ENCODE measurements around the gene OSBPL10. TPM values are rescaled to one million over a fixed set of nuclear protein-coding genes. Genes with fewer than 3 reads are reported as not detected.

OSBPL10 gene
- total RNA-seq, 1 experiment from 2014 or later, result 4.8 TPM

- no peak for DNase-seq (ENCODE audit: low read depth)
These were observed 54.5 kb downstream of the OSBPL10 start for GRCh38 chr3:31926543-31926942.

GRCh38 chr3:31925271-31925630 is 55.8 kb downstream of the OSBPL10 start:
- no peak for DNase-seq (ENCODE audit: low read depth)

- DNase-seq (ENCODE audit: low read depth), result no peak
These were observed 56.3 kb downstream of the OSBPL10 start for GRCh38 chr3:31924610-31925270.

- no peak for DNase-seq (ENCODE audit: low read depth)
These were observed 58.1 kb downstream of the OSBPL10 start for GRCh38 chr3:31922962-31923361.

- DNase-seq (ENCODE audit: low read depth), result no peak
These were observed 59.2 kb downstream of the OSBPL10 start for GRCh38 chr3:31921837-31922236.

- DNase-seq (ENCODE audit: low read depth), result no peak
These were observed 60.8 kb downstream of the OSBPL10 start for GRCh38 chr3:31920310-31920709.

- DNase-seq (ENCODE audit: low read depth), result no peak
These were observed 61.5 kb downstream of the OSBPL10 start for GRCh38 chr3:31919528-31919927.

GRCh38 chr3:31918179-31919150 is 62.6 kb downstream of the OSBPL10 start:
- no peak for DNase-seq (ENCODE audit: low read depth)

- no peak for DNase-seq (ENCODE audit: low read depth)
These were observed 63.6 kb downstream of the OSBPL10 start for GRCh38 chr3:31917303-31918005.

GRCh38 chr3:31911643-31912042 is 69.4 kb downstream of the OSBPL10 start:
- DNase-seq (ENCODE audit: low read depth), result no peak

- no peak for DNase-seq (ENCODE audit: low read depth)
These were observed 69.9 kb downstream of the OSBPL10 start for GRCh38 chr3:31911124-31911523.

GRCh38 chr3:31909455-31909854 is 71.6 kb downstream of the OSBPL10 start:
- no peak for DNase-seq (ENCODE audit: low read depth)

- no peak for DNase-seq (ENCODE audit: low read depth)
These were observed 72.5 kb downstream of the OSBPL10 start for GRCh38 chr3:31908391-31909097.

- no peak for DNase-seq (ENCODE audit: low read depth)
These were observed 74.9 kb downstream of the OSBPL10 start for GRCh38 chr3:31906182-31906581.

- peak; percentile 6 for DNase-seq (ENCODE audit: low read depth)
These were observed 77.2 kb downstream of the OSBPL10 start for GRCh38 chr3:31903686-31904431.

- no peak for DNase-seq (ENCODE audit: low read depth)
These were observed 80.5 kb downstream of the OSBPL10 start for GRCh38 chr3:31900583-31900982.

- no peak for DNase-seq (ENCODE audit: low read depth)
These were observed 84.2 kb downstream of the OSBPL10 start for GRCh38 chr3:31896648-31897433.

- no peak for DNase-seq (ENCODE audit: low read depth)
These were observed 85.0 kb downstream of the OSBPL10 start for GRCh38 chr3:31896026-31896425.

GRCh38 chr3:31895471-31895870 is 85.6 kb downstream of the OSBPL10 start:
- no peak for DNase-seq (ENCODE audit: low read depth)

- no peak for DNase-seq (ENCODE audit: low read depth)
These were observed 88.0 kb downstream of the OSBPL10 start for GRCh38 chr3:31892916-31893573.
